GM18951 (cell line): ENCODE results near the gene ATAD1.
"Not testable (repeated sequence)": the region's sequence is repeated elsewhere in the genome, so short reads cannot be mapped to it uniquely, and the experiment has no call there.

Experiments used
- POLR2A ChIP-seq: IDR thresholded peaks from 4 replicates; pipeline ENCODE4 v1.6.1; 2011; ENCODE audit warnings: mild to moderate bottlenecking; ENCODE audit not compliant: insufficient read length, insufficient read depth; ENCODE audit errors: extremely low read depth
- in situ Hi-C: fragments of 300-500 bp; cut with MboI; formaldehyde crosslinking; loops from one replicate; pipeline ENCODE4 v1.12.0; 2022; ENCODE audit warnings: low sequenced_read_pairs, mixed read lengths, inconsistent platforms; ENCODE audit not compliant: unreplicated experiment

The ATAD1 gene

GRCh38 chr10:87842776-87843497, 24.9 kb upstream of the ATAD1 start:
- in situ Hi-C loops, result no loop called here
- TF ChIP-seq POLR2A, result no peak

GRCh38 chr10:87842220-87842641, 24.2 kb upstream of the ATAD1 start:
- no peak for TF ChIP-seq POLR2A
- in situ Hi-C loops, result no loop called here

DNA sequence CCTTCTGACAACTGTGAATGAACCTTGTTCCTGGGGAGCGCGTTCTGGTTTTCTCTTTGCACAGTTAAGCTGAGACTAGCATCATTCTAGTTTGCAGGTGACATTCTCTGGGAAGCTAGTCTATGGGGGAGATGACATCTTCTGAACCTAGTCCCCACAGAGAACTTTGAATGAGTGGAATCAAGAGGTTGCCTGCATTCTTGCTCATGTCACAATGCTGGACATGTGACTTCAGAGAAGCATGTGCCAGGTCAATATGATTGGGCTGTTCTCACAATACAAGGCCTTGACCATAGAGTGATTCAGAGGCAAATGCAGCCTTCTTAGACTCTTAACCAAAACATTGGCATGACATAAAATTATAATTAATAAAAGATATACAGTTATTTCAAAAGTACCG, 23.2 kb upstream of the ATAD1 start:
- no peak for TF ChIP-seq POLR2A
- in situ Hi-C loops, result no loop called here

- no peak for TF ChIP-seq POLR2A
- in situ Hi-C loops, result no loop called here
These were observed 20.6 kb upstream of the ATAD1 start for GRCh38 chr10:87838650-87839049.

GRCh38 chr10:87837445-87837844, 19.4 kb upstream of the ATAD1 start:
- TF ChIP-seq POLR2A, result no peak
- in situ Hi-C loops, result no loop called here

- in situ Hi-C loops, result no loop called here
- no peak for TF ChIP-seq POLR2A
These were observed 18.1 kb upstream of the ATAD1 start for GRCh38 chr10:87836098-87836497.

GRCh38 chr10:87829986-87830729, 12.1 kb upstream of the ATAD1 start:
- in situ Hi-C loops, result no loop called here
- no peak for TF ChIP-seq POLR2A

- in situ Hi-C loops, result not testable (repeated sequence)
These were observed 11.0 kb upstream of the ATAD1 start for GRCh38 chr10:87829051-87829450.

DNA sequence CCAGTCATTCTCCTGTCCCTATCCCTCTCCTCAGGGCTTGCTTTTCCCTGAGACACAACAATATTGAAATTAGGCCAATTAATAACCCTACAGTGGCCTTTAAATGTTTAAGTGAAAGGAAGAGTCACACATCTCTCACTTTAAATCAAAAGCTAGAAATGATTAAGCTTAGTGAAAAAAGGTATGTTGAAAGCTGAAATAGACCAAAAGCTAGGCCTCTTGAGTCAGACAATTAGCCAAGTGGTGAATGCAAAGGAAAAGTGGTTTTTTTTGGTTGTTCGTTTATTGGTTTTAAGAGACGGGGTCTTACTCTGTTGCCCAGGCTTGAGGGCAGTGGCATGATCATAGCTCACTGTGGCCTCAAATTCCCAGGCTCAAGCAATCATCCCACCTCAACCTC, 9.7 kb upstream of the ATAD1 start:
- in situ Hi-C loops, result no loop called here
- no peak for TF ChIP-seq POLR2A

GRCh38 chr10:87826653-87827052, 8.6 kb upstream of the ATAD1 start:
- in situ Hi-C loops, result no loop called here
- TF ChIP-seq POLR2A, result no peak

- TF ChIP-seq POLR2A, result no peak
- in situ Hi-C loops, result no loop called here
These were observed 1.2 kb upstream of the ATAD1 start for GRCh38 chr10:87819289-87819585.

DNA sequence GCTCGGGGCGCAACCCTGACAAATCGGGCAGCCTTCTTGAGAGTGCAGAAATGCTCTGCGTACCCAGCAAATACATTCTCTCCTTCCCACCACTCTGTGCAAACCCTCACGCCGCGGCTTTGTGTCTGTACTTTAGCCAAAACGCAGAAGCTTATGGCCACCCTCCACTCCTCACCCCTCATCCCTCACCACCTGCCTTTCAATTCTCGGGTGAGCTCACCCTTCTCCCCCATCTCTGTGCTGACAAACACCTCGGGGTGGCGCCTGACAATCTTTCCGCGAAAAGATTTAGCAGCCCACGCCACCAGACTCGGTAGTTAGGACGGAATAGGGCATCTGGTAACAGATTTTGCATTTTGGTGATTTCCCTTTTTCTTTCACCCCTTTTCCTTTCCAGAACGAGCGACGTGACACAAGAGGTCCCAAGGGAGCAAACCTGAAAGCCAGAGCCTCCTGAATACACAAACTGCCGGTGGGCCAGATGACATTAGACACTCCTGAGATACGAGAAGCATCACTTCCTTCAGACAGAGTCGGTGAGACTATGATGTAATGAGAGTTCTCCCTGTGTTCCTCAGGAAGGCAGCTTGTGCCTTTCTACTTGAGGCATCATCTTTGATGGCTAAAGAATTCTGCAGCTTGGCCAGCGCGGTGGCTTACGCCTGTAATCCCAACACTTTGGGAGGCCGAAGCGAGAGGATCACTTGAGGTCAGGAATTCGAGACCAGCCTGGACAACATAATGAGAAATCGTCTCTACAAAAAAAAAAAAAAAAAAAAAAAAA, 671 bp upstream of the ATAD1 start:
- no peak for TF ChIP-seq POLR2A
- in situ Hi-C loops, result no loop called here

DNA sequence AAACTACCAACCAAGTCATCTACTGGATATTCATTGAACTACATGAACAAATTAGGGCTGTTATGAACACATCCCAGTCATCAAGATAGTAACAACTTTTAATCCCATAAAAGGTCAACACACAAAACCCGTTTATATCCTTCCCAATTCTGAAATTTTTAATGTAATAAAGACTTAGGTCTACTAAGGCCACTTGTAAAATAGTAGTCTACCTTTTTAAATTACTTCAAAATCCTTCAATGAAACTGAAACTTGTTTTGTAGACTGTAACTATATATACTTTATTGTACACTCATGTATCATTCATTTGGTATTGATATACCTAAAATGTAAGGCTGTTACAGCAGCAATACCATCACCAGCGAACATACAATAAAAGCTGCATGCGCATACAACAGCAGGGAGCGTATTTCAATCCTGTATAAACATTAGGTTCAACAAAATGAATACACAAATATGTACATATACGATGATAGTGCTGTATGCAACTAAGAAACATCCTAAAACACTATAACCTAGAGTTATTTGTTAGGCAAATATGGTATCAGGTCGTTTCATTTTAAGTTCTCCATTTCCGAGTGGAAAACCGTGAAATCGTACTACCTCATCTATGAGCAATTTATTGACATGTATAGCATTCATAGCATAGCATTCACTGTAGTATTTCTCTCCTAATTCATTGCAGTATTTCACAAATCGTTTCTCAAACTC, 973 bp downstream of the ATAD1 start:
- TF ChIP-seq POLR2A, result no peak
- in situ Hi-C loops, result no loop called here
